H1 (cell line): ENCODE results near the gene TRAF4. TPM values are rescaled to one million over a fixed set of nuclear protein-coding genes. Genes with fewer than 3 reads are reported as not detected.

Experiments used
- KDM5A ChIP-seq: fragments of 200-600 bp; IDR thresholded peaks from 2 replicates; pipeline ENCODE4 v1.7.1; 2012; ENCODE audit warnings: mild to moderate bottlenecking, low read length, inconsistent platforms, mixed read lengths
- POLR2A ChIP-seq, 2 experiments: IDR thresholded peaks; 1 replicate in 1 of 2; 2 replicates in 1 of 2; pipeline ENCODE4 v1.6.1; 2011; ENCODE audit warnings: low read depth in 2 of 2, low read length in 2 of 2, mild to moderate bottlenecking in 2 of 2; ENCODE audit errors: control extremely low read depth in 1 of 2
- SP2 ChIP-seq: IDR thresholded peaks from 2 replicates; pipeline ENCODE4 v1.6.1; 2012; ENCODE audit warnings: mild to moderate bottlenecking, low read length, inconsistent platforms
- SUZ12 ChIP-seq: fragments of 200-600 bp; sonication (generic); IDR thresholded peaks from 2 replicates; pipeline ENCODE4 v1.6.1; 2012; ENCODE audit warnings: mild to moderate bottlenecking, inconsistent platforms, low read length, moderate library complexity, mixed read lengths
- polyA plus RNA-seq, 7 experiments: library from polyadenylated mRNA; depleted of rRNA in 3 of 7; stranded (reverse) in 5 of 7; unstranded in 2 of 7; fragments of >200 nt in 5 of 7; fragments of 200-250 nt in 2 of 7; gene quantifications; 1 replicate in 5 of 7; 2 replicates in 1 of 7; 4 replicates in 1 of 7; pipeline versions ENCODE4 v1.2.1 to v1.2.3, GENCODE V29; 2011 to 2013; ENCODE audit warnings: missing spikeins in 2 of 7, mixed read lengths in 2 of 7
- total RNA-seq: library from RNA; stranded (reverse); fragmentation: NEBNext Ultra II Directional; extraction: Animal tissue kit (Norgen Biotek cat#: 25700); gene quantifications from 2 replicates; pipeline ENCODE4 v1.2.1, GENCODE V29; 2021
- TF ChIP-seq, protein P1 (sequence below): fragments of 300-600 bp; sonication (generic); IDR thresholded peaks from 2 replicates; pipeline ENCODE4 v1.7.1; 2012; ENCODE audit warnings: low read length, moderate library complexity, mild to moderate bottlenecking, inconsistent platforms; ENCODE audit not compliant: insufficient replicate concordance
- TF ChIP-seq, protein P2 (sequence below): IDR thresholded peaks from 2 replicates; pipeline ENCODE4 v1.6.1; 2012; ENCODE audit warnings: inconsistent platforms

Gene TRAF4
- total and polyA plus RNA-seq, 2 of the 8 experiments (the other 6 are each of a cell fraction or from before 2014, with no cell fraction given): 167 to 170 TPM

DNA sequence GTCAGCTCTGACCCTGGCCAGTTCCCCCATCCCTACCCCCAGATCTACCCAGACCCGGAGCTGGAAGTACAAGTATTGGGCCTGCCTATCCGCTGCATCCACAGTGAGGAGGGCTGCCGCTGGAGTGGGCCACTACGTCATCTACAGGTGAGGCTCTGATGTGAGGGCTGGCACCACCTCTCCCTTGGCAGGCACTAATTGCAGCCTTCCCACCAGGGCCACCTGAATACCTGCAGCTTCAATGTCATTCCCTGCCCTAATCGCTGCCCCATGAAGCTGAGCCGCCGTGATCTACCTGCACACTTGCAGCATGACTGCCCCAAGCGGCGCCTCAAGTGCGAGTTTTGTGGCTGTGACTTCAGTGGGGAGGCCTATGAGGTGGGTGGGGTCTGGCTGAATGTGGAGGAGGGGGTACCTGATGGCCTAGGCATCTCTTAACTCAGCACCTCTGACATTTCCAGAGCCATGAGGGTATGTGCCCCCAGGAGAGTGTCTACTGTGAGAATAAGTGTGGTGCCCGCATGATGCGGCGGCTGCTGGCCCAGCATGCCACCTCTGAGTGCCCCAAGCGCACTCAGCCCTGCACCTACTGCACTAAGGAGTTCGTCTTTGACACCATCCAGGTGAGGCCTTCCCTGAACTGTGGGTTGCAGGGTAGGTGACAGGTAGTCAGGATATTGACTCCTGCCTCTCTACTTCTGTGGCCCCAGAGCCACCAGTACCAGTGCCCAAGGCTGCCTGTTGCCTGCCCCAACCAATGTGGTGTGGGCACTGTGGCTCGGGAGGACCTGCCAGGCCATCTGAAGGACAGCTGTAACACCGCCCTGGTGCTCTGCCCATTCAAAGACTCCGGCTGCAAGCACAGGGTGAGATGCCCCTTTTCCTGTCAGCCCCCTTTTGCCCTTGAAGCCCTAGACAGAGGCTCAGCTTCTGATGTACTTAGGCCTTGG, 4.3 kb downstream of the TRAF4 start (continued):
- TF ChIP-seq, protein P1, sequence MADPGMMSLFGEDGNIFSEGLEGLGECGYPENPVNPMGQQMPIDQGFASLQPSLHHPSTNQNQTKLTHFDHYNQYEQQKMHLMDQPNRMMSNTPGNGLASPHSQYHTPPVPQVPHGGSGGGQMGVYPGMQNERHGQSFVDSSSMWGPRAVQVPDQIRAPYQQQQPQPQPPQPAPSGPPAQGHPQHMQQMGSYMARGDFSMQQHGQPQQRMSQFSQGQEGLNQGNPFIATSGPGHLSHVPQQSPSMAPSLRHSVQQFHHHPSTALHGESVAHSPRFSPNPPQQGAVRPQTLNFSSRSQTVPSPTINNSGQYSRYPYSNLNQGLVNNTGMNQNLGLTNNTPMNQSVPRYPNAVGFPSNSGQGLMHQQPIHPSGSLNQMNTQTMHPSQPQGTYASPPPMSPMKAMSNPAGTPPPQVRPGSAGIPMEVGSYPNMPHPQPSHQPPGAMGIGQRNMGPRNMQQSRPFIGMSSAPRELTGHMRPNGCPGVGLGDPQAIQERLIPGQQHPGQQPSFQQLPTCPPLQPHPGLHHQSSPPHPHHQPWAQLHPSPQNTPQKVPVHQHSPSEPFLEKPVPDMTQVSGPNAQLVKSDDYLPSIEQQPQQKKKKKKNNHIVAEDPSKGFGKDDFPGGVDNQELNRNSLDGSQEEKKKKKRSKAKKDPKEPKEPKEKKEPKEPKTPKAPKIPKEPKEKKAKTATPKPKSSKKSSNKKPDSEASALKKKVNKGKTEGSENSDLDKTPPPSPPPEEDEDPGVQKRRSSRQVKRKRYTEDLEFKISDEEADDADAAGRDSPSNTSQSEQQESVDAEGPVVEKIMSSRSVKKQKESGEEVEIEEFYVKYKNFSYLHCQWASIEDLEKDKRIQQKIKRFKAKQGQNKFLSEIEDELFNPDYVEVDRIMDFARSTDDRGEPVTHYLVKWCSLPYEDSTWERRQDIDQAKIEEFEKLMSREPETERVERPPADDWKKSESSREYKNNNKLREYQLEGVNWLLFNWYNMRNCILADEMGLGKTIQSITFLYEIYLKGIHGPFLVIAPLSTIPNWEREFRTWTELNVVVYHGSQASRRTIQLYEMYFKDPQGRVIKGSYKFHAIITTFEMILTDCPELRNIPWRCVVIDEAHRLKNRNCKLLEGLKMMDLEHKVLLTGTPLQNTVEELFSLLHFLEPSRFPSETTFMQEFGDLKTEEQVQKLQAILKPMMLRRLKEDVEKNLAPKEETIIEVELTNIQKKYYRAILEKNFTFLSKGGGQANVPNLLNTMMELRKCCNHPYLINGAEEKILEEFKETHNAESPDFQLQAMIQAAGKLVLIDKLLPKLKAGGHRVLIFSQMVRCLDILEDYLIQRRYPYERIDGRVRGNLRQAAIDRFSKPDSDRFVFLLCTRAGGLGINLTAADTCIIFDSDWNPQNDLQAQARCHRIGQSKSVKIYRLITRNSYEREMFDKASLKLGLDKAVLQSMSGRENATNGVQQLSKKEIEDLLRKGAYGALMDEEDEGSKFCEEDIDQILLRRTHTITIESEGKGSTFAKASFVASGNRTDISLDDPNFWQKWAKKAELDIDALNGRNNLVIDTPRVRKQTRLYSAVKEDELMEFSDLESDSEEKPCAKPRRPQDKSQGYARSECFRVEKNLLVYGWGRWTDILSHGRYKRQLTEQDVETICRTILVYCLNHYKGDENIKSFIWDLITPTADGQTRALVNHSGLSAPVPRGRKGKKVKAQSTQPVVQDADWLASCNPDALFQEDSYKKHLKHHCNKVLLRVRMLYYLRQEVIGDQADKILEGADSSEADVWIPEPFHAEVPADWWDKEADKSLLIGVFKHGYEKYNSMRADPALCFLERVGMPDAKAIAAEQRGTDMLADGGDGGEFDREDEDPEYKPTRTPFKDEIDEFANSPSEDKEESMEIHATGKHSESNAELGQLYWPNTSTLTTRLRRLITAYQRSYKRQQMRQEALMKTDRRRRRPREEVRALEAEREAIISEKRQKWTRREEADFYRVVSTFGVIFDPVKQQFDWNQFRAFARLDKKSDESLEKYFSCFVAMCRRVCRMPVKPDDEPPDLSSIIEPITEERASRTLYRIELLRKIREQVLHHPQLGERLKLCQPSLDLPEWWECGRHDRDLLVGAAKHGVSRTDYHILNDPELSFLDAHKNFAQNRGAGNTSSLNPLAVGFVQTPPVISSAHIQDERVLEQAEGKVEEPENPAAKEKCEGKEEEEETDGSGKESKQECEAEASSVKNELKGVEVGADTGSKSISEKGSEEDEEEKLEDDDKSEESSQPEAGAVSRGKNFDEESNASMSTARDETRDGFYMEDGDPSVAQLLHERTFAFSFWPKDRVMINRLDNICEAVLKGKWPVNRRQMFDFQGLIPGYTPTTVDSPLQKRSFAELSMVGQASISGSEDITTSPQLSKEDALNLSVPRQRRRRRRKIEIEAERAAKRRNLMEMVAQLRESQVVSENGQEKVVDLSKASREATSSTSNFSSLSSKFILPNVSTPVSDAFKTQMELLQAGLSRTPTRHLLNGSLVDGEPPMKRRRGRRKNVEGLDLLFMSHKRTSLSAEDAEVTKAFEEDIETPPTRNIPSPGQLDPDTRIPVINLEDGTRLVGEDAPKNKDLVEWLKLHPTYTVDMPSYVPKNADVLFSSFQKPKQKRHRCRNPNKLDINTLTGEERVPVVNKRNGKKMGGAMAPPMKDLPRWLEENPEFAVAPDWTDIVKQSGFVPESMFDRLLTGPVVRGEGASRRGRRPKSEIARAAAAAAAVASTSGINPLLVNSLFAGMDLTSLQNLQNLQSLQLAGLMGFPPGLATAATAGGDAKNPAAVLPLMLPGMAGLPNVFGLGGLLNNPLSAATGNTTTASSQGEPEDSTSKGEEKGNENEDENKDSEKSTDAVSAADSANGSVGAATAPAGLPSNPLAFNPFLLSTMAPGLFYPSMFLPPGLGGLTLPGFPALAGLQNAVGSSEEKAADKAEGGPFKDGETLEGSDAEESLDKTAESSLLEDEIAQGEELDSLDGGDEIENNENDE: no peak
- TF ChIP-seq, protein P2, sequence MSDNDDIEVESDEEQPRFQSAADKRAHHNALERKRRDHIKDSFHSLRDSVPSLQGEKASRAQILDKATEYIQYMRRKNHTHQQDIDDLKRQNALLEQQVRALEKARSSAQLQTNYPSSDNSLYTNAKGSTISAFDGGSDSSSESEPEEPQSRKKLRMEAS: no peak
- peak; percentile 50 to 79 for TF ChIP-seq POLR2A (IDR thresholded peaks at IDR 0.05; ENCODE audit: control extremely low read depth in 1 of 2, low read depth in 2 of 2, low read length in 2 of 2)
- no peak for TF ChIP-seq KDM5A
- TF ChIP-seq SP2: no peak
- TF ChIP-seq SUZ12: no peak
